HG02973 (cell line): ENCODE measurements around the gene SDSL.

Source experiments
- ATAC-seq: cut with Tn5 transposase; IDR thresholded peaks from one replicate; pipeline ENCODE4 v1.9.1; 2021; ENCODE audit warnings: moderate library complexity; ENCODE audit not compliant: unreplicated experiment

The SDSL gene

DNA sequence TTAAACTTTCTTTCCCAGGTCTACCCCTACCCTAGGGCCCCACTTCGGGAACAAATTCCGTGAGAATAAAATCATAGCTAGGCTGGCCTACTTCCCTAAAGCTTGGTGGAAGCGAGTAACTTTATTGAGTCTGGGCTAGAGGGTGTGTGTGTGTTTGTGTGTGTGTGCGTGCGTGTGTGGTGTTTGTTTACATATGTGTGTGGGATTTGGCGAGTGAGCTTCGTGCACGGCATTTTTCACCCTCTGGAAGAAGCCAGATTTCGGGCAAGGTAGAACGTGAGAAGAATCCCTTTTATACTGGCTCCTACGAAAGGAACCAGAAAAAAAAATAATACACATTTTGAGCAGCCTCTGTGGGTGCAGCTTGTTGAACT, 57.0 kb downstream of the SDSL start:
- no peak for ATAC-seq

DNA sequence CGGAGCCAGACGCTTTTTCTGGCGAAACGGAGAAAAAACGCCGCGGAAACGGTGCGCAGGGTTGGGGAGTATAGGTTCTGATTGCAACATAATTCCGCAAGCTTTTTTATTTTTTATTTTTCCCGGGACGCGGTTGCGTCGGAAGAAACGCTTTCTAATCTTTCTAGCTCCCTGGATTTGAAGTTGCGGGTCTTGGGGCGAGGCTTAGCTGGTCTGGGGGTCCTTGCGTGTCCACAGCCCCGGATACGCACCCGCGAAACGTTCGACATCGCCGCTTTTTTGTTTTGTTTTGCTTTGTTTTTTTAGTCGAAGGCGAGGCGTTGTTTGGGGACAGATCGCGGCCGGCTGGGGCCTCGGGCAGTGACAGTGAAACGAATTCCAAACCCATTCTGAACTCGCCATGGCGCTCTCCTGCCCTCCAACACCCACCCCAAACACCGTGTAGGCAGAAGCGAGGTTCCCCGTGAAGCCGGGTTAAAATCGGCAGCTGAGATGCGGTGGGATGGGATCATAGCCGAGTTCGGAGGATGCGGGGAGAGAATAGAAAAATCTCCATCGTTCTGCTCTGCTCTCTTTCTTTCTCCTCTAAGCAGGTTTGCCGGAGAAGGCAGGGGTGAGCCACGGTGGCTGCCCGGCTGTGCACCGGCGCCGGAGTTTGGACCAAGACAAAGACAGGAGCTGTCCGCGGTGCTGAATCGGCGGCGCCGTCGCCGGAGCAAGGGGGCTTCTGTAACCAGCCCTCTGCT, 57.6 kb downstream of the SDSL start:
- no peak for ATAC-seq

DNA sequence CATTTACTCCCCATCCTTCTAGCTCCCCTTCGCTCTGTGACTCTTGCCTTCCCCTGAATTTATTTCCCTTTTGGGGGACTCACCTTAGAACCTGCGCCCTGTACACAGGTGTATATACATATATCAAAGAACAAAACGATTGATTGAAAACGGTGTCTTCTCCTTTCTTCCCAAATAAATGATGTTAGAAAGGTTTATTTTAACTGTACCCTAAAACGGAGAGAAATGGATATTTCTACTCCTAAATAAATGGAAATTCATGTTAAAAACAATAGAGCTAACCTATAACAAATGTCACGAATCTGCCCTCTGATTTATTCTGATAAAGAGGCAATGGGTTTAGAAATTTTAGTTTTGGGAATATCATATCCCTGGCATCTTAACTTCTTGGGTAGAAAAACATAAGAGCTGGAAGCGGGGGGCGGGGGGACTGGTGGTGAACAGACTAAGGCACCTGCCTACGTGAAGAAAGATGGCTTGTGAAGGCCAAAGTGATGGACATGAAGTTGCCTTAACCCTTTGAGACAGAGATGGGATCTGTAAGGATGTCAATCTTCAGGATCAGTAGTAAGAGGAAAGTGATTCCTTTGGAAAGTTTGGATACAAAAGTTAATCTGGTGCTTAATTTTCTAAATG, 58.3 kb downstream of the SDSL start:
- ATAC-seq: no peak

DNA sequence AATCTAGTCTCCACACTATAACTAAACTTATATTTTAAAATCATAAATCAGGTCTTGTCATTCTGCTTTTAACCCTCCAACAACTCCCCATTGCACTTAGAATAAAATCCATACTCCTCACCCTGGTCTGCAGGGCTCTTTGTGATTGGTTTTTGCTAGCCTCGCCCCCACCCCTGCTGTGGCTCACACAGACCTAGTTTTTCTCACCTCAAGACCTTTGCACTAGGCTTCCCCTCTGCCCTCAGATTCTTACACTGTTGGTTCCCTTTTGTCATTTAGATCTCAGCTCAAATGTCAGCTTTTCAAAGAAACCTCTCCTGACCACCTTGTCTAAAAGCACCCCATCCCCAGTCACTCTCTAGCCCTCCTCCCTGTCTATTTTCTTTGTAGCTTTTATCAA, 60.2 kb downstream of the SDSL start:
- ATAC-seq: no peak

DNA sequence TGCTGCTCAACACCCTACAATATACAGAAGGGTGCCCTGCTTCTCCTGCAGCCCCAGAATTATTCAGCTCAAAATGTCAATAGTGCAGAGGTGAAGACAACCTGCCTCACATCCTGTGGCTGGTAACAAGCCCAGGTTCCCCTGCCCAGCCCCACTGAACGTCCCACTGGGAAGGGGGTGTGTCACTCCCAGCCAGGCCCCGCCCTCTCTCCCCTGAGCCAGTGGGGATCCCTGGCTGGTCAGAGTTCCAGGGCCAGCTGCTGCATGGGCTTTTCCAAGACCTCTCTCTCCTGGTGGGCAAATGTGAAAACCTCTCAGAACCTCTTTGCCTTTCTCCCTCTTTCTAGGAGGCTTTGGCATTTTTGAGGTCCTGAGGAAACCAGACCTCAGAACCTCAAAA, 63.1 kb downstream of the SDSL start:
- no peak for ATAC-seq

DNA sequence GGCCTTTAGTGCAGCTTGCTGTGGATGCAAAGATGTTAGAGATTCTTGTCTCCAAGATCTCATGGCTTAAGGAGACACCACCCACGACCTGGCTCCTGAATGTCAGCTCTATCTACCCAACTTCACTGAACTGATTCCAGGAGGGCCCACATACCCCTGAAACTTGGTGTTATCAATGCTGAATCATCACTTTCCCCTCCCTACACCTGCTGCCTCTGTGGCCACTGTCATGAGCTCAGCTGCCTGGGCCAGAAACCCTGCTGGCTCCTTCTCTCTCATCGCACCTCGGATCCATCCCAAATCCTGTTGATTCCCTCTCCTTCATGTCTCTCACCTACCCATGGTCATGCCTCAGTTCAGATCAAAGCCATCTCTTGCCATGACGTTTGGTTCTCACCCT, 64.5 kb downstream of the SDSL start:
- no peak for ATAC-seq
